Testis (tissue), 2 donors: ENCODE results near the gene ATRN.

ENCODE experiments used
- POLR2A ChIP-seq: fragments of 450-650 bp; IDR thresholded peaks from one replicate; pipeline ENCODE4 v1.6.1; 2017; ENCODE audit warnings: antibody characterized with exemption, mild to moderate bottlenecking, moderate library complexity
- TF ChIP-seq, protein P1 (sequence below), 3 experiments: fragments of 450-650 bp in 2 of 3; fragments of 200-600 bp in 1 of 3; sonication (generic) in 1 of 3; IDR thresholded peaks; one replicate each; pipeline ENCODE4 v1.5.1; 2016 to 2019; ENCODE audit warnings: antibody characterized with exemption in 3 of 3, mild to moderate bottlenecking in 2 of 3, moderate library complexity in 1 of 3

- TF ChIP-seq POLR2A: no peak
- TF ChIP-seq, protein P1, sequence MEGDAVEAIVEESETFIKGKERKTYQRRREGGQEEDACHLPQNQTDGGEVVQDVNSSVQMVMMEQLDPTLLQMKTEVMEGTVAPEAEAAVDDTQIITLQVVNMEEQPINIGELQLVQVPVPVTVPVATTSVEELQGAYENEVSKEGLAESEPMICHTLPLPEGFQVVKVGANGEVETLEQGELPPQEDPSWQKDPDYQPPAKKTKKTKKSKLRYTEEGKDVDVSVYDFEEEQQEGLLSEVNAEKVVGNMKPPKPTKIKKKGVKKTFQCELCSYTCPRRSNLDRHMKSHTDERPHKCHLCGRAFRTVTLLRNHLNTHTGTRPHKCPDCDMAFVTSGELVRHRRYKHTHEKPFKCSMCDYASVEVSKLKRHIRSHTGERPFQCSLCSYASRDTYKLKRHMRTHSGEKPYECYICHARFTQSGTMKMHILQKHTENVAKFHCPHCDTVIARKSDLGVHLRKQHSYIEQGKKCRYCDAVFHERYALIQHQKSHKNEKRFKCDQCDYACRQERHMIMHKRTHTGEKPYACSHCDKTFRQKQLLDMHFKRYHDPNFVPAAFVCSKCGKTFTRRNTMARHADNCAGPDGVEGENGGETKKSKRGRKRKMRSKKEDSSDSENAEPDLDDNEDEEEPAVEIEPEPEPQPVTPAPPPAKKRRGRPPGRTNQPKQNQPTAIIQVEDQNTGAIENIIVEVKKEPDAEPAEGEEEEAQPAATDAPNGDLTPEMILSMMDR (IDR thresholded peaks at IDR 0.05): no peak
These were observed 201.8 kb downstream of the ATRN start for GRCh38 chr20:3672547-3673171.
